ENCODE measurements around the gene TLL2.

TLL2 gene

DNA sequence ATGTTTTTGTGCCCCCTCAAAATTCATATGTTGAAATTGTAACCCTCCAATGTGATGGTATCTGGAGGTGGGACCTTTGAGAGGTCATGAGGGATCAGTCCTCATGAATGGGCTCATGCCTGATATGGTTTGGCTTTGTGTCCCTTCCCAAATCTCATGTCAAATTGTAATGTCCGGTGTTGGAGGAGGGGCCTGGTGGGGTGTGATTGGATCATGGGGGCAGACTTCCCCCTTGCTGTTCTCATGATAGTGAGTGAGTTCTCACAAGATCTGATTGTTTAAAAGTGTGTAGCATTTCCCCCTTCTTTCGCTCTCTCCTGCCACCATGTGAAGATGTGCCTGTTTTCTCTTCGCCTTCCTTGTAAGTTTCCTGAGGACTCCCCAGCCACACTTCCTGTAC lies 53.4 kb downstream of the TLL2 start:
- DNase-seq: no peak

DNA sequence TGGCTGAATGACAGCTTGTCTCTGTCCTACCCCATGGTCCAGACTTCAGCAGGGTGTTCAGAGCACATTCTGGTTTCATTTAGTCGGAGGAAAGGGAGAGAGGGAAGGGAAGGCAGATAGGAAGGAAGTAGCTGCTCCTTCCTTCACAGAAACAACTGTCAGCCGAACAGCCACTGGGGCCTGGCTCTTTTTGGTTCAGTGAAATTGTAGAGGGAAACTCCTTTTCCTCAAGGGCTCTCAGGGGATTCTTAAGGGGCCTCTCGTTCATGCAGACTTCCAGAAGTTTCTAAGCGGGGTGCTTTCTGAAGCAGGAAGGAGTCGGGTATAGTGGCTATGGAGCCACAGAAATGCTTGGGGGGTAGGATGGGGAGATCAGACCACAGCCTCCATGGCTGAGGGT lies 56.4 kb downstream of the TLL2 start:
- DNase-seq: no peak

DNA sequence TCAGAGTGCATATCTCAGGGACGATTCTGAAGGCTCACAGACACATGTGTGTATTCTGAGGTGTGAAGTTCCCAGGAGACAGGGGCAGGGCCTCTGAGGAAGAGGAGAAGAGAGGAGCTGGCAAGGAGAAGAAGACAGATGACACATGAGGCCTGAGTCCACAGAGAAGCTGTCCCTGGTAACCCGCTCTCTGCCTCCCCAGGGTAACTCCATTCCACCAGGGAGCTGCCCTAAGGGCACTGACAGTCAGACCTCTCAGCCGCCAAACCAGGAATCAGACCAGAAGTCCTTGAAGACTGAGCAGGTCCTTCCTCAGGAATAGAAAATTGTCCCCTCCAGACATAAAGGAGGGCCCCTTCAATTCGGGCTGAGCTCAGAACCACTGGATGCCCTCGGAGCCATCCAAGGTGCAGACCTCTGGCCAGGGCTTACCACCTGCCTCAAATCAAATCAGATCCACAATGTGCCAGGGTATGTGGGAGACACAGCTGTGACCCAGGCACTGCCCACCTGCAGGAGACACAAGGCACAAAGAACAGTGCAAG lies 57.4 kb downstream of the TLL2 start:
- DNase-seq: no peak

DNA sequence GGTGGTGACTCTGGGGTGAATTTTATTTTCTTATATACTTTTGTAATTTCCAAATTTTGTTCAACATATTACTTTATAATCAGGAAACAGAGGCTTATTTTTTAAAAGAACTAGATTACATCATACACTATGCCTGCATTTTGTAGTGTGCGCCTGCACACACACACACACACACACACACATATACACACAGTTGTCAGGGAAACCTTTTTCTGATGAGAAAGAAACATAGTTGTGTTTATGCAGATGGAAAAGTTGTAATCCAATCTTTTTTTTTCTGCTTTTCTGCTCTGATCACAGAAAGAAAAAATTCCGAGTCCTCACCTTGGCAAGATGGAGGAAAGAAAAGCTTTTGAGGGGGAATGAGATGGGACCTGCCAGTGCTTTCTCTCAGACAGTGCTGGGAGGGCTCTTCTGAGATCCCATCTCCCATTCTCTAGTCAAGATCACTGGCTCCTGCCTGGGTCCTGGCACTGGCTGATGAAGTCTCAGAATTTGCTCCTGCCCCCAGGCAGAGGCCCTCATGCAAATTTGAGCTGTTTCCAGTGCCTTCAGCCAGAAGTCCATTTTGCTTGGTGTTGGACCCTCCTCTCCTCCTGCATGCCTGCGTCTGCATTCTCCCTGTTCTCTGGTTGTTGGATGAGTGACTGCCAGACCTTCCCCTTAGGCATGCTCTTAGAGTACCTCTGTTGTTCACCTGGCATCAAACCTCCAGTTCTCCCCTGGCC lies 59.7 kb downstream of the TLL2 start:
- no peak for DNase-seq

DNA sequence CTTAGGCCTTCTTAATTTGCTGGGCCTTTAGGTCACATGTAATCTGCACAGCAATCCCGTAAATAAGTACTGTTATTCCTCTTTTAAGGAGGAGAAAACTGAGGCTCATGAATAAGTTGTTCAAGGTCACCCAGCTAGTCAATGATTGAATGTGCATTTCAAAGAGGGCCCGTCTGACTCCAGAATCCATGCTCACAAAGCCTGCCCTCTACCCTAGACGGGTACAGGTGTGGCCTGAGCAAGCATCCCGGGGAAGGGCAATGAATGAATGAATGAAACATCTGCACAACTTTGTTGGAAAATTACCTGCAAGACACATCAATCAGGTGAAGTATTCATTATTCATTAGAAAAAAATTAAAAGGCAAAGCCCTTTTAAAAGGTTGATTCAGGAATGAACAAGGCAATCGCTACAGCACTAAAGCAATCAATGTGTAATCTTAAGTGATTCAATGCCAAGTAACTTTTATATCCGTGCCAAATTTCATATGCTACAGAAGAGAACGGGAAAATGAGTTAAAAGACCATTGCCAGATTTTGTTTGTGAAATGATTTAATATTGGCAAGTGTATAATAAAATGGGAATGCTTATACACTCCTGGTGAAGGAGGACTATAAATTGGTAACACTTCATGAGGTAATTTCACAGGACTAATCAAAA lies 61.1 kb downstream of the TLL2 start:
- DNase-seq: no peak

DNA sequence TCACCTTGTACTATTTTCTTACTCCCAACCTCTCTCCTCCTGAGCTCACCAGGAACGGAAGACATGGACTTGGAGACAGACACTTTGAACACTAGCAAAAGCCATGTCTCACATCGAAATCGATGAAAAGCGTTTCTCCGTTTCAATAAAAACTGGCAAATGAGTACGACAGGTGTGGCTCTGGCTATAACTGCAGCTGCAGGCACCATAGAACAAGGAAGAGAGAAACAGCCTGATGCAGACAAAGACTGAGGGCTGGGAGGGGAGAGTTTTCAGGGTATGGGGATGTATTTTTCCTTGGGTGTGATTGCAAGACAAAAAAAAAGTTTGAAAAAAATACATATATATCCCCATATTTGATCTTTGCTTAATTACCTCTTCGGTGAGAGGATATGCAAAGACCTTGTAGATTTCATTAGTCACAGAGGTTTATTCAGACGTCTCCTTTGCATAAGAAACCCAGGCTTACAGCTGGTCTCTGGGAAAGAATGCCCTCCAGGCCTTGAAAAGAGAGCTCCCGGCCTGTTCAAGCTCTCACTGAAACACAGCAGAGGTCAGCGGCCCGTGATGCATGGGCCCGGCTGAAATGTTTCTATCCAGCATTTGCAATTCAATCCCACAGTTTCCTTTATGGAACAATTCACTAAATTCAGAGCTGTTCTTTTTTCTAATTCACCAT lies 63.1 kb downstream of the TLL2 start:
- DNase-seq: no peak

DNA sequence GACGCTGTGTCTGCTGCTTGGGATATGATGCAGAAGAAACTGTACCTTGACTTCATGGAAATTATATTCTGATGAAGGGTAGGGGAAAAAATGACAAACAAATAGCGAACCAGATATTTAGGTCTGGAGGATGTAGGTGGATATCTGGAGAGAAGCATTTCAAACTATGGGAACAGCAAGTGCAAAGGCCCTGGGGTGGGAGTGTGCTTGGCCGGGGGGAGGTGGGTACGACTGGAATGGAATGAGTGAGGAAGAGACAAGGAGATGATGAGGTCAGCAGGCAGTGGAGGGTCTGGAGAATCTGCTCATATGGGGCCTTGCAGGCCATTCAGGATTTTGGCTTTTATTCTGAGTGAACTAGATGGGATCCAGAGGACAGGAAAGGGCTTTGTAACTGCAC lies 65.2 kb downstream of the TLL2 start:
- no peak for DNase-seq

DNA sequence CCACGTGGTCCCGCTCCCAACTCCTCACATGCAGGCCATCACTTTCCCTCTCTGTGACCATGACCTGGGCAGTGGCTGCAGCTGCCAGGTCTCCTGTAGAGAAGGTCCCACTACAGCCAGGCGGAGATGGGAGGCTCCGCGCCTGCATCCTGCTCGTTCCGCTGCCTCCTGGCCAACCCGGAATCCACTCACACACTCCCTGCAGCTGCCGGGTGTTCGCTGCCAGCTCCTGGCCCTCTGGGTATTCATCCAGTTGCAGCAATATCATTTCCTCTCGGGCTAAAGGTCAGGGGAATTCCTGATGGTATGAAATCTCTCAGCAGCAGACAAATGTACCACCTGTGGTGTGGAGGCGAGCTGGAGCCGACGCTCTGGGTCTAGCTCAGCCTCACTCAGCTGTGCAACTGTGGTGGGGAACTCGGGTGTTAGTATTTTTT lies 65.7 kb downstream of the TLL2 start:
- no peak for DNase-seq

DNA sequence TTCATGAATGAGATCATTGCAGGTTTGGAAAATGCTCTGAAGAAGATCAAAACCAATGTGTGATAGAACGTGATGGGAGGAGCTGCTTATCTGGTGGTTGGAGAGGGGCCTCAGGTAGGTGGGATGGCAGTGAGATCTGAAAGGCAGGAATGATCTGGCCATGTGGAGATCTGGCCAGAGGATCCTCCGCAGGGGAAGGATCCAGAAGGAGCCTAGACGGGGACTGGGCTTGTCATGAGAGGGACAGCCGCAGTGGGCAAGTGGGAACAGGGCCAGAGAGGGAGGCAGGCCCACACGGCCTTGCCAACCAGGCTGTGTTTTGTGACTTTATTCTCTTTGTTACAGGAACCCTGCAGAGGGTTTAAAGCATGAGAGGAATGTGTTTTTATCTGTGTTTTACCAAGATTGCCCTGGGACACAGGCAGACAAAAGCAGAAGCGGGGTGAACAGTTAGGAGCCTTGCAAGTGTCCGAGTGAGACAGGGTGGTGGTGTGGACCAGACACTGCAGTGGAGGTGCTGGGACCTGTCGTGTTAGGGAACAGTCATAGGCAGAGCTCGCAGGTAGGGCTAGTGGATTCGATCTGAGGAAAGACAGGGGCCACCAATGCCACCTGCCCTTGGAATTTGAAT lies 66.6 kb downstream of the TLL2 start:
- DNase-seq: no peak

DNA sequence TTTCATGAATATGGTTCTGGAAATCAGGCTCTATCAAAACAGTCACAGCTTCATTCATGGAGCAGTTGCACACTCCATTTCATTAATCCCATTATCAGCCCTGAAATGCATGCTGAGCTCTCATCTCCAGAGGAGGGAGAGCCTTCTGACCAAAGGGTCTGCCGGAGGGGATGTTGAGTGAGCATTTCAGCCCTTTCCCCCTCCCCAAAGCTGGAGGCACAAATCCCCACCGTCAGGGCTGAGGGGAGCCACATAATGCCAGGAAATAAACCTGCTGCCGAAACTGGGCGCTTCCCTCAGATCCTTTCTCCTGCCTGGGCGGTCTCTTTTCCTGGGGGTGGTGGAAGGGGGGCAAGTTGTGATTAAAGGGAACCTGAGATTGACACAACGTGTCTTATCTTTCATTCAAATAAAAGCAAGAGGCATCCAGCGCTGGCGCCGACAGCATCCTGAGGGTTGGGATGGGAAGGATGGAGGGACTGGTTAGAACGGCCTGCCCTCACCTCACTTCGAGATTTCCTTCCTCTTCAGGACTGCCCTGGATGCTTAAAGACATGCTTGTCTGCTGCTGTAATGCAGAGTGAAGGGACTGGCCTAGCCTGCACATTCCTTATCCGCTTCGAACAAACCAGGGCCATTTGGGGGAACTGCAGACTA lies 71.6 kb downstream of the TLL2 start:
- DNase-seq: no peak

DNA sequence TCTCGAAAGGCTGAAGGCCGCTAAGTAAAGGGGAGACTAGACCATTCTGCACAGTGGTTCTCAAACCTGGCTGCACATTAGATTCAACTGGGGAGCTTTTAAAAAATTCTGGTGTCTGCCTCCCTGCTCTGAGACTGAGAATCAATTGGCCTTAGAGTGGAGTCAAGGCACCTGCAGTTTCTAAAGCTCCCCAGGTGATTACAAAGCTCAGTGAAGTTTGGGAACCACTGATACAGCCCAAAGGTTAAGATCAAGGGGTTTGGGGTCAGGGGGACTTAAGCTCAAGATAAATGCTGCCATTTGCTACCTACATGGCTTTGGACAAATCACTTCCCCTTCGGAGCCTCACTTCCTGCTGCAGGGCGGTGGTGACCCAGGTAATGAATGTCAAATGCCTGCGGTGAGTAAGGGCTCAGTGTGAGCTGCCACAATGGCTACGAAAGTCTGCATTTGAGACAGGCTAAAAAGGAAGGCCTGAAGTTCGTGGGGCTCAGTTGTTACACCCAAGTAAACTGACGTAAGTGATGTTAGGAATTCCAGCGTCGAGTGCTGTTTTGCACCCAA lies 72.3 kb downstream of the TLL2 start:
- no peak for DNase-seq

DNA sequence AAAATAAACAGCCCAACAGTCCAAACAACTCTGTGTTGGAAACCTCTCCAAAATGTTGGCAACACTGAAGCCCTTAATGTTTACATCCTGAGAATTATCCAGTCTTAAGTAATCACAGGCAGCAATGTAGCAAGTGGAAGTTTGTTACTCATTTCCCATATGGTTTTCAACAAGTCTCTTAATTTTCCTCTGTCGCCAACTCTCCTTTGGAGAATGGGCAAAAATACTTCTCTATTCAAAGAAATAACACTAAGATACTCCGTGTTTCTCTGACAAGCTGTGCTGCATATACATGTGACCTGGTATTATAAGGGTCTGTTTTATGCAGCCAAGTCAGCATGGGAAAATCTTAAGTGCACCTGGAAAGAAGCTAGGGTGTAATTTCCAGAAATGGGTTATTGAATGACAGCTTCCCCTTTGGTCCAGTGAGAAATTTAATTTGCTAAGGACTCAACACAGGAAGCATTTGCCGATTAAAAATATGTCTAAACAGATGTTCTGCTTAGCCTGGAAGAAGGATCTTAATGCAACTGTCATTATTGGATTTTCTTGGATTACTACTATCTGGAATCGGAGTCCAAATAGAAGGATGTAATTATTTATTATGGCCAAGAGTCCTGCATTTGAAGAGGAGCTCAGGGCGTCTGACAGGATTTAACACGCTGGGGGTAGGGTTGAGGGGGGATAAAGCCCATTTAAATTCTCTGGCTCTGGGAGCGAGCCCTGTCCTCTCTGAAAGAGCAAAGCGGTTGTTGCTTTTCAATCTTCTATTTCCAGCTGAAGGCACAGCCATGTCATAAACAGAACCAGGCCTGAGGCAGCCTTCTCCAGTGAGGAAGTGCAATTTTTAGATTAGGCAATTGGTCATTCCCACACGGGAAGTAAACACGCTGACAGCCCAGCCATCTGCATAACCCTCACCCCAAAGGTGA lies 73.1 kb downstream of the TLL2 start:
- DNase-seq: no peak

DNA sequence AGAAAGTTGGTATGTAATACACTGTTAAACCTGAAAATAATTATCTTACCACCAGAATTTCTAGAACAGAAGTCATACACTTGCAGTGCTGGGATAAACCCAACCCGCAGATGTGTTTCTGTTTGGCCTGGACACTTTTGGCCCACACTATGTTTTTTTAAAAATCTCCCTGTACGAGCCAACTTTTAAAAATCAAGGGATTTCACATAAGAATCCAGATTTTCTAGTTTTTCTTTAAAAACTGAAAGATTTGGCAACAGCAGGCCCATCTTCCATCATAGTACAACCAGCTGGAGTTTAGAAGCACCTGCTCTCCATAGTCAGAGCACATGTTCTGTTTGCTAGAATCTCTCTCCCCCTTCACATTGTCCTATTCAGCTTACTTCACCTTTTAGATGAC lies 74.0 kb downstream of the TLL2 start:
- no peak for DNase-seq

DNA sequence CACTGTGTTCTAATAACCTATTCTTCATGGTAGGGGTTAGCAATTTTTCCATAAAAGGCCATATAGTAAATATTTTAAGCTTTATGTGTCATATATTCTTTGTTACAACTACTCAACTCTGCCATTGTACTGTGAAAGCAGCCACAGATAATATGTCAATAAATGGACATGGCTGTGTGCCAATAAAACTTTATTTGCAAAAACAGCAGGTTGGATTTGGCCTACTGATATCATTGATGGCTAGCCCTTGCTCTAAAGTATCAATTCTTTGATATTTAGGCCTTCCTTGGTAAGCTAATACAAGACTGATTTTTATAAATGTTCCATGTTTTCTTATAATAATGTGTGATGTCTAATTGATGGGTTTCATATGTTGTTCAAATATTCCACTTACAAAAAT lies 77.7 kb downstream of the TLL2 start:
- DNase-seq: no peak

DNA sequence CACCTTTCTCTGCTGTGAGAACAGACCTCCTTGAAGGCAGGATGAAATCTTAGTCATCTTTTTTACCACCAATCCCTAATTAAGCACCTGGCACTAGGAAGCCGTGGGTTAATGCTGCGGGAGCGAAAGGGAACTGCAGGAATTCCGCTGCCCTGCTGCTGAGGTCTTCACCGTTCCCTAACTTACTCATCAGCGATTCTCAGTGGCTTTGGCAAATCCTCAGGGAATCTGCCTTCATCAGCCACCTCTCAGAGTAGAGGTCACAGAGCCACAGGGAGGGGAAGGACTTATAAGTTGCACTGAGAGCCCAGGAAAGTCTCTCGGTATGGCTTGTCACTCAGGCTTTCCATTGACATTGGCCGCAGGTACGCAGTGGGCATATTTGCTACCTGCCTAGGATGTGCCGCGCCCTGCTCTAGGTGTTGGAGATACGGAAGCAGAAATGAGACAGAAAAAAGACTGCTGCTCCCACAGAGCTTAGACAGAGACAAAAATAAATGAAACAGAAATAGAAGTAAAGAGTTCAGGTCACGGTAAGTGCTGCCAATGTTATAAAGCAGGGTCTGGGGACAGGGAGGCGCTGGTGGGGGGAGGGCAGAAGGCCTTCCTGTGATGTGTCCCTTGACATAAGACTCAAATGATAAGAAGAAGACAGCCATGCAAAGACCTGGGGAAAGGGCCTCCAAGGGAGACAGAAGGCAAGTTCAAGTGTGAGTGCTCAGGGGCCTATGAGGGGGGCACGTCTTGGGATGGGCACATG lies 82.3 kb downstream of the TLL2 start:
- no peak for DNase-seq

DNA sequence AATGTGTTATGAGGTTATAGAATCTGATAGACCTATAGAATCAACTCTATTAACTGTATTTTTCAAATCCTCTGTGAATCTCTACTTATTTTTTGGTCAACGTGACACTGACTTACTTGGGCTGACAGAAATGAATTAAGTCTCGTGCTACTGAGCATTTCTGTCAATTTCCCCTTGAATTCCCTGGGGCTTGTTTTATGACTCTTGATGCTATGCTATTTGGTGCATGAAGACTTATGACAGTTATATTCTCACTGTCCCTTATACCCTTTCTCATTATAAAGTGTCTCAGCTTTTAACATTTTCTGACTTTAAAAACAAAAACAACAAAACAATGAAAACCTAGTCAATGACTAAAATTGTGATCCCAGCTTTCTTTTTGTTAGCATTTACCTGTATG lies 86.4 kb downstream of the TLL2 start:
- no peak for DNase-seq

DNA sequence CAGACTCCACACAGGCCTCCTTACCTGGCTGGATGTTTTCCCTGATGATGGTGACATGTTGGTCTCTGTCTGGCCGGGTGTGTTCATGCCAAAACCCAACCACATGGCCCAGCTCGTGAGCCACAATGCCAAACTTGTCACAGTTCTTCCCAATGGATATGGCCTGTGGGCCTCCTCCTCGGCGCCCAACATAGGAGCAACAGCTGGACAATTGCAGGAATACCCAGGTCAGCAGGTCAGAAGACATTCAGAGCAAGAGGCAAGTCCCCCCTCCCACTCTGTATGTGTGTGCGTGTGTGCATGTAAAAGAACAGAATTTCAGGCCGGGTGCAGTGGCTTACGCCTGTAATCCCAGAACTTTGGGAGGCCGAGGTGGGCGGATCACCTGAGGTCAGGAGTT lies 91.2 kb downstream of the TLL2 start:
- no peak for DNase-seq

DNA sequence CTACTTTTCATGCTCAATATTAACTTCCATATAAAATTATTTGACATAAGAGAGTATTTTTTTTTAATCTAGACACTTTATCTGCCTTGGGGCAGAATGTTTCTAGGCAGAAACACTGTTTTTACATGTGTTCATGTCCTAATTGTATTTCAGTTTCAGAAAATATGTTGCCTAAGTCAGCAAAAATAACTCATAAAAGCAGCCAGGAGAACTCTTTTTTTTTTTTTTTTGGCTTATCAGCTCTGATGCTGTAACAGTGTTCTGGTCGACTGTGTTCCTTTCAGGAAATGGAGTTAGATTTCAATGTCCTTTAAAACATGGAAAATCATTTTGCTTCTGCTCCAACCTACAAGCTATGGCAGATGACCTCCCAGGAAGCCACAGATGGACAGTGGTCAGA lies 91.7 kb downstream of the TLL2 start:
- DNase-seq: no peak

DNA sequence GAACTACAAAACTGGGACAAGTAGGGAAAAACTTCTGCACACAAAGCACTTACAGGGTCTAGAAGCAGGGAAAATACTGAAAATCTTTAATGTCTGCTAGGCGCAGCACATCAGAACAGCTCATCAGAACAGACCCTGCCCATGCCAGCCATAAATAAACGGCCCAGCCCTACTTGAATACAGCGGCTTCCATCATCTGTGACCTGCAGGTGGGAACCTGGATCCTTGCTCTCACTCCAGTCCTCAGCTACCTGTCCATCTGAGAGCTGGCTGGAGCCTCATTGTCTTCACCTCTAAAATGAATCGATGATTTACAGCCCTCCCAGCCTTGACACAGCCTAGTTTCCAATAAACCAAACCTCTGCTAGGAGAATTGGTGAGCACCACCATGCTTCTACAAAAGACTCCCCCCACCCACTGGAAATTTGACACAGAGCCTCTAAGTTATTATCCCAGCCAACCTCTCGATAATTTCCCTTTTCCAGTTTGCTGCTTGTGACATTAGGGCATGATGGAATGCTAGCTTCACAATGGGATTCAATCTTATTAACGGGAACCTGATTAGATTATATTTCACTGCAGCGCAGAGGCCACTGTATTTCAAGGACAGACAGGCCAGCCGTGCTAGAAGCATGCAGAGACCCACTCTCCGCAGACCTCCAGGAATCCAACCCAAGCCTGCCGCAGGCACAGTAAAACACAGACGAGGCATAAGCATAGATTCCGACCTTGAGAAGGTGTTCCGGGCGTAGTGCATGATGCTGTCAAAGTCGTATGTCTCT lies 93.3 kb downstream of the TLL2 start:
- no peak for DNase-seq

DNA sequence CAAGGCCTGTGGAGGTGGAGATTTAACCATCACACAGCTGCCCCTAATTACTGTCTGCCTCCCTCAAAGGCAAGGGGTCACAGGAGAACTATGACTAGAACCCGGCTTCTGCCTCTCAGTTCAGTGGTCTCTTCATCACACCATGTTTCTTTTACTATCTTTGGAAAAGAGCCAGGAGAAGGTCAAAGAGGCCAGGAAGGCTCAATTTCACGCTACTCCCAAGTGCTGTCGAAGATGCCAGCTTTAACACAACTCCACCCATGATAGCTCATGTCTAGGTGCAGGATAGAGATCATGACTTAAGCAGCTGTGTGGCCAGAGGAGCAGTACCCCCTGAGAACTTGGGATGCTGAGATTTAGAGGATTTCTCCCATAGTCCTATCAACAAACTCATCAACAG lies 94.4 kb downstream of the TLL2 start:
- DNase-seq: no peak

Data from CD4-positive, alpha-beta T cell treated with Interferon gamma for 1 hour (primary cell).